SK-N-MC (cell line): ENCODE data around the gene TMEM38A.

Experiments
- DNase-seq: peaks from one replicate; pipeline ENCODE4 v3.0.0-alpha.2; 2011; ENCODE audit warnings: low read depth, low spot score
- H3K27ac ChIP-seq: fragments of 200-600 bp; sonication (generic); 2 replicates; pipeline ENCODE4 v1.5.1; 2016; ENCODE audit warnings: mixed run types
- H3K36me3 ChIP-seq: fragments of 200-600 bp; sonication (generic); 2 replicates; pipeline ENCODE4 v1.6.1; 2017; ENCODE audit warnings: antibody characterized with exemption, low read length, mixed read lengths; ENCODE audit not compliant: insufficient read depth
- H3K4me3 ChIP-seq: fragments of 200-600 bp; sonication (generic); 2 replicates; pipeline ENCODE4 v1.5.1; 2016
- H3K9ac ChIP-seq: fragments of 200-600 bp; sonication (generic); 2 replicates; pipeline ENCODE4 v1.8.0; 2017; ENCODE audit warnings: mixed run types, mixed read lengths; ENCODE audit not compliant: insufficient read length
- H3K9me3 ChIP-seq: fragments of 200-600 bp; sonication (generic); 2 replicates; pipeline ENCODE4 v1.6.1; 2017; ENCODE audit warnings: low read depth, mild to moderate bottlenecking, antibody characterized with exemption, low read length, moderate library complexity, mixed read lengths
- EZH2 ChIP-seq: fragments of 200-600 bp; sonication (generic); IDR thresholded peaks from one replicate; pipeline ENCODE4 v1.6.1; 2017; ENCODE audit warnings: antibody characterized with exemption
- FOXP2 ChIP-seq: optimal IDR thresholded peaks from 2 replicates; pipeline ENCODE3; 2011; ENCODE audit warnings: mild to moderate bottlenecking, moderate library complexity; ENCODE audit not compliant: insufficient read depth; ENCODE audit errors: extremely low read length, control extremely low read depth
- POLR2AphosphoS5 ChIP-seq: IDR thresholded peaks from 2 replicates; pipeline ENCODE4 v1.6.1; 2012; ENCODE audit warnings: mild to moderate bottlenecking, low read depth, low read length, borderline replicate concordance

Gene TMEM38A

DNA sequence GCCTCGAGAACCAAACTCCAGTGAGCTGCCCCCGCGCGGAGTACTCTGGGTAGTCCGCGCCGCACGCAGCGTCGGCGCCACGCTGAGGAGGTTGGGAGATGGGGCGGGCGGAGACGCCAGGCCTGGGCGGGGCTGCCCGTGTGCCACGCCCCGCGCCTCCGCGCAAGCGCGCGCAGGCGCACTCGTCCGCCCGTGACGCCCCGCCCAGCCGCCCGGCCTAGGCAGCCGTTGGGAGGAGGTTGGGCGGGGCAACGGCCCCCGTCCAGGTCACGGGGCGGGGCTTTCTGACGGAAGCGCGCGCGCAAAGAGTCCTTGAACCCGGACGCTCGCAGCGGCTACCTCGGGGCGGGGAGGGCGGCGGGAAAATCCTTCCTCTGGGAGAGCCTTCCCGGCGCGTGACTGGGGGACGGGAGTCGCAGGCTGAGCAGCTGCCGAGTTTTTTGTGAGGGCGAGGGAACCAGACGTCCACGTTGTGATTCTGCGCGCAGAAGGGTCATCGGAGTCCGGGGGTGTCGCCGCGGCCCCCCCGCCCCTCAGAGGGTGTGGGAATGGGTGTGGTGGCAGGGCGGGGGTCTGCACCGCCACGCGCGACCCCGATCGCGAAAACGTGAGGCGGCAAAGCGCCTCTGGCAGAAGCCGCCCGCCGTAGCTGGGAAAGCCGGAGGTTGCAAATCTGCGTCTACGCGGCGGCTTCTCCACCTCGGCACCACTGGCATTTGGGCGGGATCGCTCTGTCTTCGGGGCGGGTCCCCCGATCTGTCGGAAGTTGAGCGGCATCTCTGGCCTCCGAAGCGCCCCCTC, 32.6 kb upstream of the TMEM38A start, which contains the start of gene MED26:
Gene MED26, minus strand, starts transcription at position 22 of the 801 bp plus-strand sequence. CDS start 261 bp downstream, outside the sequence.
- peak; percentile 32 for DNase-seq
- Histone ChIP-seq H3K9me3 (no peaks in the 10 kb centered on the region), H3K27ac (peak within 1 kb of the TSS; percentile 91), H3K9ac (peak within 1 kb of the TSS; percentile 90), H3K36me3 (peaks cover 35% of the 10 kb centered on the region), H3K4me3 (peak within 1 kb of the TSS; percentile 97)
- TF ChIP-seq EZH2 (no peak), FOXP2 (no peak), POLR2AphosphoS5 (peak; percentile 89)

GRCh38 chr19:16628984-16629691, 31.8 kb upstream of the TMEM38A start:
- peak overlapping the region; percentile 91 for H3K27ac ChIP-seq
- H3K36me3 ChIP-seq, result peaks cover 30% of the 10 kb centered on the region
- peak; percentile 66 for DNase-seq

DNA sequence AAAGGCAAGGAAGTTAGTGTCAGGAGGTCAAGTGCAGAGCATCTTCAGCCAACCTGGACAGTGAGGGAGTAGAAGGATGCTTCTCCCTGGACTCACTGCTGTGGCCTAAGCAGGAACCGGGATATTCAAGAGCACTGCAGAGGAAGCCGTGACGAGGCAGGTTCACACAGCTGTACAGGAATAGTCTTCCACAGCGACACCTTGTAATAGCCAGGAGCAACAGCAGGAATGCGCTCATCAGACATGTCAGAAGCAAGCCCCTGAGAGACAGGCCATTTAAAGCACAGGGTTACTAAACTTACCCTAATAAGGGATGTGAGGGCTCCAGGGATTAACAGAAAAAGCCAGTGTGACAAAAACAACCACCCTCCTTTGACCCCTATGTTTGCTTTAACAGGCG, 29.5 kb upstream of the TMEM38A start:
- Histone ChIP-seq H3K36me3 (peaks cover 27% of the 10 kb centered on the region), H3K27ac (no peak overlapping the region), H3K9me3 (no peaks in the 10 kb centered on the region), H3K4me3 (no peak overlapping the region), H3K9ac (no peak overlapping the region)
- TF ChIP-seq EZH2 (no peak), FOXP2 (no peak), POLR2AphosphoS5 (no peak)
- no peak for DNase-seq

More at GRCh38 chr19:16628984-16629691, 31.8 kb upstream of the TMEM38A start:
- H3K9me3 ChIP-seq, result no peaks in the 10 kb centered on the region
- H3K4me3 ChIP-seq, result peak overlapping the region; percentile 97
- TF ChIP-seq FOXP2 (peak; percentile 6), EZH2 (no peak), POLR2AphosphoS5 (peak; percentile 60)
- H3K9ac ChIP-seq, result peak overlapping the region; percentile 90

GRCh38 chr19:16637535-16637934, 23.4 kb upstream of the TMEM38A start:
- DNase-seq, result peak; percentile 32
- no peak for TF ChIP-seq FOXP2
- TF ChIP-seq POLR2AphosphoS5, result no peak
- TF ChIP-seq EZH2, result no peak
- Histone ChIP-seq H3K9me3 (no peaks in the 10 kb centered on the region), H3K27ac (peak overlapping the region; percentile 75; the same call in 1 of the 2 replicates), H3K4me3 (no peak overlapping the region), H3K9ac (no peak overlapping the region), H3K36me3 (peaks cover 59% of the 10 kb centered on the region)

GRCh38 chr19:16638666-16639065, 22.3 kb upstream of the TMEM38A start:
- TF ChIP-seq FOXP2 (no peak), POLR2AphosphoS5 (no peak), EZH2 (no peak)
- H3K36me3 ChIP-seq, result peaks cover 64% of the 10 kb centered on the region
- no peak overlapping the region for H3K27ac ChIP-seq
- H3K9ac ChIP-seq, result no peak overlapping the region
- no peak for DNase-seq
- H3K9me3 ChIP-seq, result no peaks in the 10 kb centered on the region
- no peak overlapping the region for H3K4me3 ChIP-seq

DNA sequence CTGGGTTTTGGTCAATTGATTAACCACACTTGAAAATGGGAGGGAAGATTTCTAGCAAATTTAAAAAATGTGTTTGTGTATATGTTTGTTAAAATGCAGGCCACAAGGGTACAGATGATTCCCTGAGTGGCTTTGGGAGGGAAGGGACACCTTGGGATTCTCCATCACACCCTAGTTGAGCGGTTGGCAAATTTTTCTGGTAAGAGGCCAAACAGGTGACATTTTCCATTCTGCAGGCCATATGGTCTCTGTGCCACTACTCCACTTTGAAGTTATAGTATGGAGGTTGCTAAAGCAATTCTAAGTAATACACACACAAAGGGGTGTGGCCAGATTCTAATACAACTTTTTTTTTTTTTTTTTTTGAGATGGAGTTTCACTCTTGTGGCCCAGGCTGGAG, 20.0 kb upstream of the TMEM38A start:
- no peak for DNase-seq
- no peak overlapping the region for H3K9ac ChIP-seq
- peaks cover 82% of the 10 kb centered on the region for H3K36me3 ChIP-seq
- no peak overlapping the region for H3K27ac ChIP-seq
- no peak for TF ChIP-seq POLR2AphosphoS5
- TF ChIP-seq EZH2, result no peak
- no peak overlapping the region for H3K4me3 ChIP-seq
- H3K9me3 ChIP-seq, result no peaks in the 10 kb centered on the region

- Histone ChIP-seq H3K4me3 (no peak overlapping the region), H3K36me3 (peaks cover 82% of the 10 kb centered on the region), H3K9me3 (no peaks in the 10 kb centered on the region), H3K9ac (no peak overlapping the region), H3K27ac (no peak overlapping the region)
- TF ChIP-seq EZH2 (no peak), FOXP2 (no peak), POLR2AphosphoS5 (no peak)
- no peak for DNase-seq
Observed at GRCh38 chr19:16641695-16642094, 19.2 kb upstream of the TMEM38A start.

DNA sequence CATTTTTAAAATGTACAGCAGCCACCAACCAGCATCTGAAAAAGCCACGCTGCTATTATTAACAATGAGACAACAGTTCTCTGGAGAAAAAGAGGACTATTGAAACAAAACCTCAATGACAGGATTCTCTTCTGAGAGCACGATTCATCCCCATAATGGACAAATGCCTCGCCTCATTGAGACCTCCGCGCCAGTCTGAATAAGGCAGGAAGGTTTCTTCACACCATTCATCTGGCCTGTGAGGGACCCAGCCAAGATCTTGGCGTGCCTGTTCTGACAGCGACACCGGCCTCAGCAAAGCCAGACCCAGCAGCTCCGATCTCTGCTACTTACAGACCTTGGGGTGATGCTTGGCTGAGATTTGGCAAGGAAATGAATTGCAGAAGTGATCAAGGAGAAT, 15.8 kb upstream of the TMEM38A start:
- TF ChIP-seq POLR2AphosphoS5 (no peak), EZH2 (no peak), FOXP2 (no peak)
- no peaks in the 10 kb centered on the region for H3K9me3 ChIP-seq
- DNase-seq, result no peak
- peaks cover 84% of the 10 kb centered on the region for H3K36me3 ChIP-seq
- no peak overlapping the region for H3K9ac ChIP-seq
- no peak overlapping the region for H3K27ac ChIP-seq
- no peak overlapping the region for H3K4me3 ChIP-seq
